A673 (cell line): ENCODE results near the gene CD4.

Experiments
- CTCF ChIP-seq: fragments of 300-800, 200-600 bp; sonication (generic); conservative IDR thresholded peaks from 2 replicates; pipeline ENCODE4 v1.5.1; 2017; ENCODE audit warnings: low read depth, mild to moderate bottlenecking, antibody characterized with exemption, low read length, moderate library complexity, mixed read lengths
- EZH2 ChIP-seq: fragments of 200-600 bp; sonication (generic); IDR thresholded peaks from 2 replicates; pipeline ENCODE4 v1.6.1; 2017; ENCODE audit warnings: borderline replicate concordance, low read depth, mild to moderate bottlenecking, mixed read lengths, antibody characterized with exemption, low read length; ENCODE audit not compliant: poor library complexity, severe bottlenecking

DNA sequence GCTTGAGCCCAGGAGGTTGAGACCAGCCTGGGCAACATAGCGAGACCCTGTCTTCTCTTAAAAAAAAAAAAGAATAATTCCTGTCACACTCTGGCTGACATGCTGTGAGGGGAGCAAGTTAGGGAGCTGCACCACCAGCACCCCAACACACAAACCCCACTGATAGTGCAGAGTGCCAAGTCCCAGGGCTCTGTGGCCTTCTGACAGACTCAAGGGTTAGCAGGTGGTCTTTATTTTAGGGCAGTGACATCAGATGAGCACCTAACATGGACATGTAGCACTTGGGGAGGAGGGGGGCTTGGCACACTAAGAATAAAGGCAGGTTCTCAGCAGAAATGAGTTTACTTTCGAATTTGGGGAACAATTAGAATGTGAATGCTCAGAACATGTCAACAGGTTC is 69.5 kb downstream of the CD4 start:
- TF ChIP-seq CTCF, result no peak
- TF ChIP-seq EZH2, result no peak
